Mesenchymal stem cell (in vitro differentiated cells and primary cell): ENCODE measurements around the gene IDH2.

ENCODE experiments used
- DNase-seq: peaks from one replicate; pipeline ENCODE4 v3.0.0-alpha.2; 2013
- H2AFZ ChIP-seq: one replicate; pipeline ENCODE4 v1.6.1; 2013; ENCODE audit warnings: low read depth, mild to moderate bottlenecking, control low read depth, inconsistent platforms, low read length, moderate library complexity
- H2AK5ac ChIP-seq: 2 replicates; pipeline ENCODE4 v1.6.1; 2013; ENCODE audit warnings: low read length, moderate library complexity, mild to moderate bottlenecking, inconsistent platforms; ENCODE audit not compliant: severe bottlenecking
- H2BK120ac ChIP-seq: one replicate; pipeline ENCODE4 v1.6.1; 2013; ENCODE audit warnings: low read depth, mild to moderate bottlenecking, inconsistent platforms, low read length, moderate library complexity
- H2BK12ac ChIP-seq, 2 experiments: one replicate each; pipeline ENCODE4 v1.6.1; 2013; ENCODE audit warnings: inconsistent platforms in 2 of 2, low read length in 2 of 2, mild to moderate bottlenecking in 2 of 2, moderate library complexity in 2 of 2, control low read depth in 1 of 2
- H2BK15ac ChIP-seq: one replicate; pipeline ENCODE4 v1.6.1; 2013; ENCODE audit warnings: mild to moderate bottlenecking, low read depth, inconsistent platforms; ENCODE audit not compliant: poor library complexity, severe bottlenecking
- H2BK5ac ChIP-seq: 2 replicates; pipeline ENCODE4 v1.6.1; 2013; ENCODE audit warnings: low read depth, mild to moderate bottlenecking, low read length, control low read depth, inconsistent platforms; ENCODE audit not compliant: poor library complexity, severe bottlenecking
- H3K14ac ChIP-seq, 2 experiments: one replicate each; pipeline ENCODE4 v1.6.1; 2013; ENCODE audit warnings: inconsistent platforms in 2 of 2, low read length in 2 of 2, control low read depth in 1 of 2, mild to moderate bottlenecking in 1 of 2, moderate library complexity in 1 of 2
- H3K18ac ChIP-seq, 2 experiments: one replicate each; pipeline ENCODE4 v1.6.1; 2013; ENCODE audit warnings: inconsistent platforms in 2 of 2, low read length in 2 of 2, control low read depth in 1 of 2, low read depth in 1 of 2, mild to moderate bottlenecking in 1 of 2
- H3K23ac ChIP-seq, 2 experiments: one replicate each; pipeline ENCODE4 v1.6.1; 2013; ENCODE audit warnings: inconsistent platforms in 2 of 2, low read length in 2 of 2, mild to moderate bottlenecking in 2 of 2, moderate library complexity in 2 of 2, control low read depth in 1 of 2
- H3K27ac ChIP-seq: 2 replicates; pipeline ENCODE4 v1.5.1; 2013; ENCODE audit warnings: mild to moderate bottlenecking, moderate library complexity, low read length, control low read depth, inconsistent platforms; ENCODE audit not compliant: poor library complexity, severe bottlenecking
- H3K27me3 ChIP-seq, 2 experiments: 2 replicates each; pipeline versions ENCODE4 v1.6.1 to v1.7.0; 2013; ENCODE audit warnings: low read length in 2 of 2, mild to moderate bottlenecking in 2 of 2, moderate library complexity in 2 of 2, control low read depth in 1 of 2, inconsistent platforms in 1 of 2; ENCODE audit not compliant: control insufficient read depth in 1 of 2, insufficient read depth in 1 of 2
- H3K36me3 ChIP-seq, 2 experiments: 2 replicates each; pipeline versions ENCODE4 v1.6.1 to v1.7.0; 2013; ENCODE audit warnings: low read length in 2 of 2, control low read depth in 1 of 2, inconsistent platforms in 1 of 2, low read depth in 1 of 2, mild to moderate bottlenecking in 1 of 2; ENCODE audit not compliant: insufficient read depth in 2 of 2, control insufficient read depth in 1 of 2
- H3K4ac ChIP-seq, 2 experiments: one replicate each; pipeline ENCODE4 v1.6.1; 2013; ENCODE audit warnings: inconsistent platforms in 2 of 2, low read length in 2 of 2, mild to moderate bottlenecking in 2 of 2, moderate library complexity in 2 of 2, control low read depth in 1 of 2, low read depth in 1 of 2
- H3K4me1 ChIP-seq: 2 replicates; pipeline ENCODE4 v1.6.1; 2013; ENCODE audit warnings: low read depth, low read length, control low read depth; ENCODE audit not compliant: control insufficient read depth, insufficient read depth
- H3K4me2 ChIP-seq: 2 replicates; pipeline ENCODE4 v1.6.1; 2013; ENCODE audit warnings: low read length, mild to moderate bottlenecking, inconsistent platforms; ENCODE audit not compliant: poor library complexity, severe bottlenecking
- H3K4me3 ChIP-seq, 2 experiments: 2 replicates each; pipeline versions ENCODE4 v1.5.1 to v1.7.0; 2013; ENCODE audit warnings: low read length in 2 of 2, mild to moderate bottlenecking in 2 of 2, control low read depth in 1 of 2, low read depth in 1 of 2; ENCODE audit not compliant: insufficient read depth in 1 of 2
- H3K79me1 ChIP-seq: replicated peaks from 2 replicates; pipeline ENCODE4 v1.6.1; 2013; ENCODE audit warnings: mild to moderate bottlenecking, control low read depth, low read length, inconsistent platforms; ENCODE audit not compliant: poor library complexity, severe bottlenecking
- H3K9ac ChIP-seq: 2 replicates; pipeline ENCODE4 v1.7.0; 2013; ENCODE audit warnings: mild to moderate bottlenecking, low read length, moderate library complexity
- H3K9me3 ChIP-seq: 2 replicates; pipeline ENCODE4 v1.7.0; 2013; ENCODE audit warnings: mild to moderate bottlenecking, low read length; ENCODE audit not compliant: control insufficient read depth
- H4K8ac ChIP-seq: one replicate; pipeline ENCODE4 v1.6.1; 2013; ENCODE audit warnings: inconsistent platforms, mild to moderate bottlenecking, low read length, moderate library complexity
- H4K91ac ChIP-seq: one replicate; pipeline ENCODE4 v1.6.1; 2013; ENCODE audit warnings: mild to moderate bottlenecking, low read length, inconsistent platforms
- WGBS: methylation state at CpG from one replicate; pipeline ENCODE4 v1.1.7; 2013; ENCODE audit warnings: mixed read lengths; 5-methylcytosine and 5-hydroxymethylcytosine counted together

The IDH2 gene

GRCh38 chr15:90042766-90043529 is 59.3 kb downstream of the IDH2 start:
- no peak overlapping the region for H3K4ac ChIP-seq
- no peak overlapping the region for H2BK15ac ChIP-seq
- H3K14ac ChIP-seq, result no peak overlapping the region
- no peak overlapping the region for H3K18ac ChIP-seq
- H3K4me3 ChIP-seq, result no peak overlapping the region
- no peak overlapping the region for H4K91ac ChIP-seq
- no peak overlapping the region for H2BK5ac ChIP-seq
- no peak overlapping the region for H3K9ac ChIP-seq
- H2BK12ac ChIP-seq, result no peak overlapping the region
- H3K79me1 ChIP-seq, result peaks cover 57% of the 10 kb centered on the region
- H3K27ac ChIP-seq, result no peak overlapping the region
- H2BK120ac ChIP-seq, result no peak overlapping the region
- H3K27me3 ChIP-seq, result no peaks in the 10 kb centered on the region
- no peak overlapping the region for H4K8ac ChIP-seq
- 94% methylated on average over 26 of the region's 27 CpGs for WGBS
- no peak overlapping the region for H3K23ac ChIP-seq
- H2AK5ac ChIP-seq, result no peak overlapping the region
- no peak overlapping the region for H3K4me2 ChIP-seq
- DNase-seq, result no peak
- H3K9me3 ChIP-seq, result no peaks in the 10 kb centered on the region
- H3K4me1 ChIP-seq, result peaks cover 18% of the 10 kb centered on the region
- H3K36me3 ChIP-seq, result peaks cover 7 to 10% of the 10 kb centered on the region in 2 experiments
- H2AFZ ChIP-seq, result no peak overlapping the region

DNA sequence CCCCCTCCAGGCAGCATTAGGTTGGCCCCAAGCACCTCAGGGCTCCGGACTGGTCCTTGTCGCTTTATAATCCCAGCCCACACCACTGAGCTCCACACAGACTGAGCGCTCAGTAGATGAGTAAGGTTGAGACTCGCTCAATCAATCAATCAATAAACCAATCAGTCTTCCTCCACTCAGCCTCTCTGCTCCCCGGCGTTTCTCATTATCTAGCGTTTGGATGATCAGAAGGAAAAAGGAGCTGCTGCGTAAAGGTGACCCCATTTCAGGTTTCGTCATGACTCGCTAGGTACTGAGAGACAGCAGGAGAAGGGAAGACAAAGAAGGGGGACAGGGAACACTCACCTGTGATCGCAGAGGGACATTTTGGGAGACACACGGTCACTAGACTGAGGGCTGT is 59.9 kb downstream of the IDH2 start:
- H3K27me3 ChIP-seq, result no peaks in the 10 kb centered on the region
- no peak overlapping the region for H3K4me3 ChIP-seq
- H2AFZ ChIP-seq, result no peak overlapping the region
- H2BK120ac ChIP-seq, result no peak overlapping the region
- no peak for DNase-seq
- H3K36me3 ChIP-seq, result peaks cover 7 to 10% of the 10 kb centered on the region in 2 experiments
- H4K91ac ChIP-seq, result no peak overlapping the region
- no peak overlapping the region for H2BK12ac ChIP-seq
- H3K23ac ChIP-seq, result no peak overlapping the region
- H3K27ac ChIP-seq, result no peak overlapping the region
- H3K9me3 ChIP-seq, result no peaks in the 10 kb centered on the region
- H4K8ac ChIP-seq, result no peak overlapping the region
- H2AK5ac ChIP-seq, result no peak overlapping the region
- H3K79me1 ChIP-seq, result peaks cover 57% of the 10 kb centered on the region
- H3K9ac ChIP-seq, result no peak overlapping the region
- no peak overlapping the region for H3K4me2 ChIP-seq
- no peak overlapping the region for H3K14ac ChIP-seq
- H2BK15ac ChIP-seq, result no peak overlapping the region
- H3K18ac ChIP-seq, result no peak overlapping the region
- H3K4ac ChIP-seq, result no peak overlapping the region
- WGBS, result 98% methylated on average over 12 of the region's 12 CpGs
- peaks cover 24% of the 10 kb centered on the region for H3K4me1 ChIP-seq
- H2BK5ac ChIP-seq, result no peak overlapping the region

GRCh38 chr15:90040618-90041017 is 61.6 kb downstream of the IDH2 start:
- H2BK5ac ChIP-seq, result no peak overlapping the region
- 87% methylated on average over 6 of the region's 6 CpGs for WGBS
- no peak overlapping the region for H4K91ac ChIP-seq
- H3K9me3 ChIP-seq, result no peaks in the 10 kb centered on the region
- H3K14ac ChIP-seq, result no peak overlapping the region
- no peak overlapping the region for H3K27ac ChIP-seq
- peaks cover 56% of the 10 kb centered on the region for H3K79me1 ChIP-seq
- no peak overlapping the region for H2BK120ac ChIP-seq
- H2BK15ac ChIP-seq, result no peak overlapping the region
- H2BK12ac ChIP-seq, result no peak overlapping the region
- H2AFZ ChIP-seq, result no peak overlapping the region
- H3K18ac ChIP-seq, result no peak overlapping the region
- no peak overlapping the region for H2AK5ac ChIP-seq
- no peak overlapping the region for H3K4ac ChIP-seq
- no peaks in the 10 kb centered on the region for H3K27me3 ChIP-seq
- no peak overlapping the region for H3K4me3 ChIP-seq
- no peak for DNase-seq
- H3K4me1 ChIP-seq, result peaks cover 35% of the 10 kb centered on the region
- H4K8ac ChIP-seq, result no peak overlapping the region
- H3K9ac ChIP-seq, result no peak overlapping the region
- no peak overlapping the region for H3K4me2 ChIP-seq
- no peak overlapping the region for H3K23ac ChIP-seq
- H3K36me3 ChIP-seq, result peaks cover 7 to 14% of the 10 kb centered on the region in 2 experiments

- Histone ChIP-seq H4K91ac (no peak overlapping the region), H2BK5ac (no peak overlapping the region), H3K18ac (no peak overlapping the region), H3K9ac (no peak overlapping the region), H2AK5ac (no peak overlapping the region), H3K27me3 (no peaks in the 10 kb centered on the region), H3K23ac (no peak overlapping the region), H3K14ac (peak overlapping the region in 1 of 2 experiments; percentile 87), H2AFZ (no peak overlapping the region), H3K4ac (no peak overlapping the region), H2BK15ac (no peak overlapping the region), H4K8ac (no peak overlapping the region), H3K36me3 (peaks cover 3 to 14% of the 10 kb centered on the region in 2 experiments), H3K27ac (no peak overlapping the region), H2BK12ac (peak overlapping the region in 1 of 2 experiments; percentile 65), H3K9me3 (no peaks in the 10 kb centered on the region), H3K4me3 (no peak overlapping the region), H3K4me1 (peaks cover 36% of the 10 kb centered on the region), H3K4me2 (no peak overlapping the region), H3K79me1 (peaks cover 54% of the 10 kb centered on the region), H2BK120ac (no peak overlapping the region)
- WGBS, result 82% methylated on average over 5 of the region's 5 CpGs
- no peak for DNase-seq
Measured at GRCh38 chr15:90039996-90040395, 62.3 kb downstream of the IDH2 start.
